GM18951 (cell line): ENCODE results near the gene PGRMC1.

Source experiments
- POLR2A ChIP-seq: IDR thresholded peaks from 4 replicates; pipeline ENCODE4 v1.6.1; 2011; ENCODE audit warnings: mild to moderate bottlenecking; ENCODE audit not compliant: insufficient read length, insufficient read depth; ENCODE audit errors: extremely low read depth
- in situ Hi-C: fragments of 300-500 bp; cut with MboI; formaldehyde crosslinking; loops from one replicate; pipeline ENCODE4 v1.12.0; 2022; ENCODE audit warnings: low sequenced_read_pairs, mixed read lengths, inconsistent platforms; ENCODE audit not compliant: unreplicated experiment

Gene PGRMC1

DNA sequence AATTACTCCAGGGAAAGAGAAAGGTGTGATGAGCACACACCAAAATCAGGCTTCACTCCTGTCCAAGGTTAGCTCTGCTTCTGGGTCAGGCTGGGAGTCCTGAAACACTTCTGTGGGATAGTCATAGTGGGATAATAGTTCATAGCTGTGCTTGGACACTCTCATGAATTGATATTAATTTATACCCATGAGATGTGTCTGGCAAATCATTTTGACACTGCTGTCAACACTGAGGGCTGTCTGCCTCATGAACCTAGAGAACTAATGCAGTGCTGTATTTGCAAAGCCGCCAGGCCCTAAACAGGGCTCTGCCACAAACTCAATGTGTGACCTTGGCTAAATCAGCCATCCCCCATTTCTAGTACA lies 24.5 kb upstream of the PGRMC1 start:
- in situ Hi-C loops: no loop called here

DNA sequence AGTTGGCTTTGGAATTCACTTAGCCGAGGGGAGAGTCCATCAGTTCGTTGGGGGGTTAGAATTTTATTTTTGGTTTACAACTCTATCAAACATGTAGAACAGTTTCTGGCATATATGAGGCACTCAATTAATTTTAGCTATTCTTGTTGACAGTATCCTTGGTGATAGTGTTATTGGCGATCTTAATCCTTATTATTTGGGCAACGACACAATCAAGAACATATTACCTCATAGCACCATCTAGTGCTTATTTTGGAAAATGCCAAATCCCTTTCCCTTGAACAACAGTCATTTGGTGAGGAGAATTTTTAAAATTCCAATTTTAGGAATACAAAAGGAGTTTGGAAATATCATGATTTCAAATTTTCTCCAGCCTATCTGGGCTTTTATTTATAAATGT lies 17.9 kb upstream of the PGRMC1 start:
- no peak for TF ChIP-seq POLR2A
- in situ Hi-C loops: no loop called here

More for the DNA sequence above, 24.5 kb upstream of the PGRMC1 start:
- no peak for TF ChIP-seq POLR2A

DNA sequence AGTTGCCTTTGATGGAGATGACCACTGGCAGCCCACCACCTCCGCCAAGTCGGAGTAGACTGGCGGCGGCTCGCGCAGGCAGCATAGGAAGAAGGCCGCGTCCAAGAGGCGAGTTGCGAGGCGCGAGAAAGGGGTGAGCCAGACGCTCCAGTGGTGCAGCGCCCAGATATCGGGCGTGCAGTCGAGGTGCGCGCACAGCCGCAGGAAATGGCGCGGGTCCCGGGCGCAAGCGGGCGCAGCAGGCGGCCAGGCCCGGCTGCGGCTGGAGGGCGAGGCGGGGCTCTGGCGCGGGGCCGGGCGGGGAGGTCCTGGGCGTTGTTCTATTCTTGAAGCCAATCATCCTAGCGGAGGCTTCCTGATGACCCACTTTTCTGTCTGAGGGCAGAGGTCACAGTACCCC lies 13.2 kb upstream of the PGRMC1 start:
- in situ Hi-C loops: no loop called here
- TF ChIP-seq POLR2A: no peak

DNA sequence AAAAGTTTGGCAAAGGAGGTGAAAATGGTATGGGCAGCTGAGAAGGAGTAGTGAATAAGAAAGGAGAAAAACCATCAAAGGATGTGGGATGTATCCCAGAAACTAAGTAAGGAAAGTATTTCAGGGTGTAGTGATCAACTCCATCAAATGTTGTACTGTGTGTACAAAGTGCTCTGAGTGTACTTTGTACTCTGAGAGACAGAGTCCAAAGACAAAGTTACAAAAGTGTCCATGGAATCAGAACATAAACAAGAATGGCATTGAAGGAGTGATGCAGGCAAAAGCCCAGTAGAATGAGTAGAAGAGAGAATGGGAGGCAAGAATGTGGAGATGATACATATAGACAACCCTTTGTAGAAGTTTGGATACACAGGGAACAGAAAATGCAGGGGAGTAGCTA lies 12.3 kb upstream of the PGRMC1 start:
- in situ Hi-C loops: no loop called here
- TF ChIP-seq POLR2A: no peak

DNA sequence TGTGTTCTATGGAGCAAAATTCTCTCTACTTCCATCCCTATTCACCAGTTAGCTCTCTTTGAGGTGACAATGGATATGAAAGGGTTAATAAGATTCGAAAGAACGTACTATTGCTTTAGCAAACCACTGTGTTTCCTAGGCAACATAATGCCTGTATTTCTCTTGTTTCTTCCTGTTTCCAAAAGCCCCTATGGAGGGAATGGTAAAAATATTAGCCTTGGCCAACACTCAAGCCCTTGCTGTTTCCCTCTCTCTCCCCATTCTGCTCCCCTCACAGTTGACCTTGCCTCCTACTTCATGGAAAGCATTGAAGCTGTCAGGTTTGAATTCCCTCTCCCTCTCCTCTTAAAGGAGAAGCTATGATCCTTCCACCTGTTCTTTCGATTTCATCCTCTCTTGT lies 9.6 kb upstream of the PGRMC1 start:
- TF ChIP-seq POLR2A: no peak
- in situ Hi-C loops: no loop called here

DNA sequence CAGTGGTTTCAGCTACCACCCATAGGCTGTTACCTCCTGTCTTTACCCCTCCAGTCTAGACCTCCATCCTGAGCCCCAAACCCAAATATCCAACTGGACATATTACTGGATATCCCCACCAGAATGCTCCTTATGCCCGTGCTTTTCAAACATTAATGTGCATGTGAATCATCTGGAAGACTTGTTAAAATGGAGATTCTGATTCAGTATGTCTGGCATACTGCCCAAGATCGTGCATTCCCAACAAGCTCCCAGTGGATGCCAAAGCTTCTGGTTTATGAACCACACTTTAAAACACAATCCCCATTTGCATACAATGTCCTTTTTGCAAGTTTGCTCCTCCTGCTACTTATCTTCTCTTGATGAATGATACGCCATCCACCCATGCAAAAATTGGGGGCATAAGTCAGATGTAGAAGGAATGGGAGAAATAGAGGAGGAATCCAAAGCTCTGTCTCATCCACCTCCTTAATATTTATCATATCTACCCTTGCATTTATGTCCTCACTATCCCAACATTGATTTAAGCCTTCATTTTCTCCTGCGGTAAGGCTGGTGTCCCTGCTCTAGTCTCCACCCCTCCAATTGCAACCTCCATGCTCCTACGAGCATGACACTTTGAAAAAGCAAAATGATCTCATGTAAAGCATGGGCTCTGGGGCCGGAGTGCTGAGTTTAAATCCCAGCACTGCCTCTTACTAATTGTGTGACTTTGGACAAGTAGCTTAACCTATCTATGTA lies 7.4 kb upstream of the PGRMC1 start:
- no peak for TF ChIP-seq POLR2A
- in situ Hi-C loops: no loop called here

DNA sequence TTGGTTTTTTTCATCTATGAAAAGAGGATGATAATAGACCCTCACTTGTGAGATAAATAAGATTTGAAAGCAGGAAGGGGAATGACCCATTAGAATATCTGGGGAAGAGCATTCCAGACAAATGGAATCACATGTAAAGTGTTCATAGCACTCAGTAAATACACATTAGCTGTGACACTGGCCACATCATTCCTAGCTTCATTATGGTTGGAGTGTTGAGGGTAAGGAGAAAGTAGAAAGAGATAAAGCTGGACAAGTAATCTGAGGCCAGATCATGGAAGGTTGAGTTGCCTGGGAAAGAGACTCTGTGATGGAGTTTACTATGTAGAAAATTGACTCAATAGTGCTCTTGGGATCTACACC lies 6.9 kb upstream of the PGRMC1 start:
- in situ Hi-C loops: no loop called here
- TF ChIP-seq POLR2A: no peak

DNA sequence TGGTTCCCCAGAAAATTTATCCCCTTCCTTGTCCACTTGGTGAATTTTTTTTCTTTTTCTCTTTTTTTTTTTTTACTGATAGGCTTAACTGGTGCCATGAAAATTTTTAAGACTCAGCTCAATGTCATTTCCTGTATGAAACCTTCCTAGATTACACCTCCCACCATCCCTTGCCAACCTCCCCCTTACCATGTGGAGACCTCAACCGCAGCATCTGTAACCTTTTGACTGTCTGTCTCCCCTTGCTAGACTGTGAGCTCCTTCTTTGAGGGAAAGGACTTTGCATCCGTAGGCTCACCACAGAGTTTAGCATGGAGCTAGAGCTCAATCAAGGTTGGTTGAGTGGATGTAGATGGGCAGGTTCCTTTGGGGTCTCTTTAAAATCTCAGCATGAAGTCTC lies 5.2 kb upstream of the PGRMC1 start:
- TF ChIP-seq POLR2A: no peak
- in situ Hi-C loops: no loop called here

DNA sequence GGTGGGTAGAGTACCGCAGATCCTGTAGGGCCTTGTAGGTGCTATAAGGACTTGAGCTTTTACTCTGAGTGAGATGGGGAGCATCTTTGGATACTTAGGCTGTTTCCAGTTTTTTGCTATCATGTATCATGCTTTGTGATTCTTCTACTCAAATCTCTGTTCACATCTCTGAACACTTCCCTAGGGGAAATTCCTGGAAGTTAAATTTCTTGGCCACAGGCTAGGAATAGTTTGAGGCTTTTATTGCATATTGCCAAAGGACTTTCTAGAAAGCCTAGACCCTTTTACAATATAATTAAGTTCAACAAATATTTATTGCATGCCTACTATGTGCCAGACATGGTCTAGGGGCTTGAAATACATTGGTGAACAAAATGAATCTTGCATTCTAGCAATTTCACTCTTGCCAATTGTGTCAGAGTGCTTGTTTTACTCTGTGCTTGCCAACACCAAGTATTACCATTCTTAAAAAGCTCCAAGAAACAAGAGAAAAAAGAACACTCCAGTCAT lies 4.1 kb upstream of the PGRMC1 start:
- TF ChIP-seq POLR2A: no peak
- in situ Hi-C loops: no loop called here

DNA sequence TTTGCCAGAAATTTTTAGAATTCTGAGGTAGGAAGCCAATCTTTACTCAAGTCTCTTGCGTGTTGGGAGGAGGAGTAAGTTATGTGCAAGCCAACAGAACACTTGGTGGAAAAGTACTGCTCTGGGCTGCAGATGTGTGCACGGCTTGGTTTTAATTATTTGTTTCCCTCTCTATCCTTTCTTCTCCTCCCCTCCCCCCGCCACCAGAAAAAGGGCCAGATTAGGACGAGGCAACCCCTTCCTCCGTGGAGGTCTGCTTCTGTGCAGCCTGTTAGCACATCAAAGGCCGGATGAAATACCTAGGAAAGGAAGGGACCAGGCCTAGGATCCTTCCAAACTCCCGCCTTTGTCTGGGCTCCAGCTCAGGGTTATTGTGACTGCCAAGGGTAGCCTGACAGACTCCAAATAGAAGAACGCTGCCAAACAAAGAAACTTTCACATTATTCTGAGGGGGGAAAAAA lies 1.0 kb upstream of the PGRMC1 start:
- no peak for TF ChIP-seq POLR2A
- in situ Hi-C loops: no loop called here

DNA sequence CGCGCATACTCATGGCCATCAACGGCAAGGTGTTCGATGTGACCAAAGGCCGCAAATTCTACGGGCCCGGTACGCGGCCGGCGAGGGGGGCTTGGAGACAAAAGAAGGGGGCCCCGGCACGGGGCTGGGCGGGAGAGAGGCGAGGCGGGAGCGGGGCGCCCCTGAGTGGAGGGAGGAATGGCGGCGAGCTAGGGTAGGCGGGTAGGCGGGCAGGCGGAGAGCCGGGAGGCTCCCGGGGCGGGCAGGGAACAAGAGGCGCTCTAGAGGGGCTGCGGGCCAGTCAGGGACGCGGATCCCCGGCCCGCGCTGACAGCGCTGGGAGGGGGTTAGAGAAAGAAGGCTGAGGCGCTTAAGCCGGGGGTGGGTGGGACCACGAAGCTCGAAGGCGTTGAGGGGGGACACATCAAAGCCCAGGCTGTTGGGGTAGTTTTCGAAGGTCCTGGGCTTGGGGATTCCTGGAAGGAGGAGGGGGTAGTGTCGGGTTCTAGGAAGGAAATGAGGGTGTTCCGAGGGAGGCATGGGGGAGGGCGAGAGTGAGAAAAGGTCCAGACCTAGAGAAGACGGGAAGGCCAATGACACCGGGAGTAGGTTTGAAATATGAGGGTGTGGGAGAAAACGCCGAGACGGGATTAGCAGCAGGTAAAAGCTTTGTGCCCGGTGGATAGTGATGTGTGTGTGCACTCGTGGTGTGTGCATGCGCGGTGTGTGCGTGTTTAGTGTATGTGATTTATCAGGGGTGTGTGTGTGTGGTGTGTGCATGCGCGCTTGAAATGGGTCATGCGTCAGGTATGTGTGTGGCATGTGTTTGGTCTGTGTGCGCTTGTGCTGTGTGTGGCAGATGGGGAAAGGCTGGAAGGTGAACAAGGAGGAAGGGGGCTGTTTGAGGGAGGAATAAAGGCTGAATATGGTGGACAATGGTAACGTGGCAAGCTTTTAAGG lies 807 bp downstream of the PGRMC1 start:
- no peak for TF ChIP-seq POLR2A
- in situ Hi-C loops: no loop called here

DNA sequence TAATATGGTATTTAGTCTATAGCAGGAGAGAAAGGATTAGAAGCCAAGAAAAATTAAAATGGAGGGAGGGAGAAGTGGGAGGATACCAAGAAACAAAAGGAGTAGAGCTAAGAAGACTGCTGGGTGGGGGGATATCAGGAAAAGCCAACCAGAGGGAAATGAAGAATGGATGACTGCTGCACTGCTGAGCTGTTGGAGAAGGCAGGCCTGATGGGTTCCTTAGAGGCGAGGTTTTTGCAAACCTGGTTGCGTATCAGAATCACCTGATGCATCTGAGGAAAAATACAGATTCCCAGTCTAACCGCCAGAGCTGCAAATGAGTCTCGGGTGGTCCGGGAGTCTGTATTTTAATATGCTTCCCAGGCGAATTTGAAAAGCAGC lies 1.5 kb downstream of the PGRMC1 start:
- TF ChIP-seq POLR2A: no peak
- in situ Hi-C loops: no loop called here

DNA sequence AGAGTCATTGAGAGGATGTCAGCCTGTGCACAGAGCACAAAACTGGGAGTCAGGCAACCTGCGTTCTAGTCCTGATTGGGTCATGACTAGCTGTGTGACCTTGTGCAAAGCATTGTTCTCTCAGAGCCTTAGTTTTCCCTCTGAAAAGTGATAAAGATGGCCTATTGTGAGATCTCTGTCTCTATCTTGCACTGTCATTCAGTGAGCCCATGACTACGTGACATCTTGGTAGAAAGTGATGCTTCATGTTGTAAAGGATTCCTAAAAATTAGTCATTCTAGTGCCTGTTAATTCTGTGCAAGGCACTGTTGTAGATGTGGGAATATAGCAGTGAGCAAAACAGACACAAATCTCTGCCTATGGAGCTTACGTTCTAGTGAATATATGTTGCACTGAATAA lies 2.5 kb downstream of the PGRMC1 start:
- TF ChIP-seq POLR2A: no peak
- in situ Hi-C loops: no loop called here

DNA sequence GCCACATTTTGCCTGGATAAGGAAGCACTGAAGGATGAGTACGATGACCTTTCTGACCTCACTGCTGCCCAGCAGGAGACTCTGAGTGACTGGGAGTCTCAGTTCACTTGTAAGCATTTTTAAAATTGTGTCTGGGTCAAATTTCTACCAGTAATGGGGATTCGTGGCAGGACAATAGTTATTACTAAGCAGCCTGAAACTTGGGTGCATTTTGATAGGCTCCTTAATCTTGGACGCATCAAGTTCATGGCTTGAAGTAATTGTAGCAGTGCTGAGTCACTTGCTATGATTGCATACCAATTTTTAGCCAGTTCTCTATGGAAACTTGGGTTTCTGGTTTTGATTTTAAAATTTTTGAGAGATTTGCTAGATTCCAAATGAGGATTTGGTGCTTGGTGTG lies 4.3 kb downstream of the PGRMC1 start:
- in situ Hi-C loops: no loop called here
- TF ChIP-seq POLR2A: no peak
